T-helper 2 cell treated with Interferon-gamma antibody and Interleukin-4, amounts not matched to agents 5 μg/mL and 100 μg/mL, for 36 hours (primary cell): ENCODE data around the gene AATF.
A peak's percentile ranks its signal among the peaks of the same experiment; 100 is the strongest.

Experiments used
- DNase-seq: peaks from one replicate; pipeline ENCODE4 v3.0.0; 2021; ENCODE audit warnings: low spot score
- H3K27ac Mint-ChIP-seq: one replicate; pipeline ENCODE4 v1.8.0; 2021; ENCODE audit warnings: mild to moderate bottlenecking, mixed read lengths
- H3K27me3 Mint-ChIP-seq: one replicate; pipeline ENCODE4 v1.8.0; 2021; ENCODE audit warnings: low read depth, mixed read lengths
- H3K36me3 Mint-ChIP-seq: one replicate; pipeline ENCODE4 v1.8.0; 2021; ENCODE audit warnings: low read depth, mixed read lengths
- H3K4me1 Mint-ChIP-seq: one replicate; pipeline ENCODE4 v1.8.0; 2021; ENCODE audit warnings: low read depth, mixed read lengths
- H3K4me3 Mint-ChIP-seq: one replicate; pipeline ENCODE4 v1.8.0; 2022; ENCODE audit warnings: mild to moderate bottlenecking, moderate library complexity, mixed read lengths
- H3K9me3 Mint-ChIP-seq: one replicate; pipeline ENCODE4 v1.8.0; 2021; ENCODE audit warnings: mixed read lengths

AATF gene

DNA sequence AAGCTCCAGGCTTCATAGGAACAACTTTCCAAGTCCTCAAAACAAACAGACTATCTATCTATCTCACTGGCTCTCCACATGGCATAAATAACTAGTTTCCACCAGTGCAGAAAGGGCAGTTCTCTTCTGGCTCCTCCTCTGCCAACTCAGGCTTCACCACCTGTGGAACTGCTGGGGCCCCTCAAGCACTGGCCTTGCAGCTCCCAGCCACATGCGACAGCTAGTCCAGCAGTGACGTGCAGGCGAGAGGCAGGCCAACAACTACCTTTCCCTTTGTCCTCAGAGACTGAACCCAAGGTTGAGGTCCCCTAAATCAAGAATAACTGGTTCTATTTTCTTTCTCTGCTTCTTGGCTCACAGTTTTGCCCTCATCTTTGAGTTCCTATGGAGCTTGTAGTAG, 137.6 kb downstream of the AATF start:
- Mint-ChIP-seq H3K36me3 (peaks cover 9% of the 10 kb centered on the region), H3K27me3 (no peaks in the 10 kb centered on the region), H3K27ac (no peak overlapping the region), H3K9me3 (no peaks in the 10 kb centered on the region), H3K4me3 (no peak overlapping the region), H3K4me1 (peaks cover 45% of the 10 kb centered on the region)
- DNase-seq, result no peak

DNA sequence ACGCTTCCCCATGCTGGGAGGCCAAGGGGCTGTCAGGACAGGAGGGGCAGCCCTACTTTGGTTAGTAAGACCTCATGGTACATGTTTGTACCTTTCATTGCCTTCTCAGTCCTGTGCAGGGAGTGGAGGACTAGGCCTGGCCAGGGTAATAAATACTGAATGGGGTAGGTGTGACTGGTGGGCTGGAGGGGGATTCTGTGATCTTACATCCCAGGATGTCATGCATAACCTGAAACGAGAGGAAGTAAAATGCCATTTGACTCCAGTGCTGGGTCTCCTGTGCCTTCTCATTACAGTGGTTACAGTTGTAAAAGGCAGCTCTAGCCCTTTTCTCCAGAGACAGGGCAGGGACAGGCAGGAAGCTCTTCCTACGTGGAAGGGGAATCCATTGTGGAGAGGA, 138.2 kb downstream of the AATF start:
- Mint-ChIP-seq H3K4me1 (peaks cover 40% of the 10 kb centered on the region), H3K9me3 (no peaks in the 10 kb centered on the region), H3K4me3 (no peak overlapping the region), H3K27ac (no peak overlapping the region), H3K36me3 (peaks cover 9% of the 10 kb centered on the region), H3K27me3 (no peaks in the 10 kb centered on the region)
- no peak for DNase-seq

DNA sequence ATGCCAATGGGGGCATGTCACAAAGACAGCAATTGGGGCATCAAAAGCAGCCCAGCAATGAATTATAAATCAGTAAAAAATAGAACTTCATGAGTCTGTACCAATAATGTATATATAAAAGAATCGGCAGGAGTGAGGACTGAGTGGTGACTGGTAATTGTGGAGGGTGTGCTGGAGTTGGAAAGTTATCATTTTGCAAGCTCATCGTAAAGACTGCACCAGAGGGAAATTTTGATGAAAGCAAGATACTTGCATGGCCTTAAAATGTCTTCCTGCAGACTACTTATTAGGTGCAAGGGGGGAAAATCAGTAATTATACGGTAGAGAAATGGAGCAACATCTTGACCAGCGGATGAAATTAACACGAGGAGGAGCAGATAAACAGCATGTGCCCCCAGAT, 138.9 kb downstream of the AATF start:
- Mint-ChIP-seq H3K4me3 (peak overlapping the region; percentile 2), H3K27ac (peak overlapping the region; percentile 37), H3K9me3 (no peaks in the 10 kb centered on the region), H3K4me1 (peaks cover 42% of the 10 kb centered on the region), H3K36me3 (peaks cover 9% of the 10 kb centered on the region), H3K27me3 (no peaks in the 10 kb centered on the region)
- no peak for DNase-seq

DNA sequence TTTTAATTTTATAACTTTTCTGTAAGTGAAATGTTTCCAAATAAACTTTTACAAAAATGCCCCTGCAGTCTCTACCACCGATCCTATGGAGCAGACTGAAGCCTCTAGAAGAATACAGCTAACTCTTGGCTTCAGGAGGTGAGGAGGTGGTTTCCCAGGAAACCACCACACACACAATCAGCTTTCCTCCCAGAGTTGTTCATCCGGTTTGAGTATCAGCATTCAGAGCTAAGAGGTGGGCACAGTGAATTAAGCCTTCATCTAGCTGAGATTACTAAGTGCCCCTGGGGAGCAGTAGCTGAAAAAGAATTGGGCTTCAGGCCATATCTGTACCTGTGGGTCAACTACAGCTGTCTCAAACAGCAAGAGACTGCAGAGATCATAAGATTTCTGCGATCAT, 139.7 kb downstream of the AATF start:
- Mint-ChIP-seq H3K4me3 (peak overlapping the region; percentile 69), H3K27ac (peak overlapping the region; percentile 7), H3K27me3 (no peaks in the 10 kb centered on the region), H3K9me3 (no peaks in the 10 kb centered on the region), H3K36me3 (peaks cover 12% of the 10 kb centered on the region), H3K4me1 (peaks cover 42% of the 10 kb centered on the region)
- DNase-seq, result peak; percentile 17

DNA sequence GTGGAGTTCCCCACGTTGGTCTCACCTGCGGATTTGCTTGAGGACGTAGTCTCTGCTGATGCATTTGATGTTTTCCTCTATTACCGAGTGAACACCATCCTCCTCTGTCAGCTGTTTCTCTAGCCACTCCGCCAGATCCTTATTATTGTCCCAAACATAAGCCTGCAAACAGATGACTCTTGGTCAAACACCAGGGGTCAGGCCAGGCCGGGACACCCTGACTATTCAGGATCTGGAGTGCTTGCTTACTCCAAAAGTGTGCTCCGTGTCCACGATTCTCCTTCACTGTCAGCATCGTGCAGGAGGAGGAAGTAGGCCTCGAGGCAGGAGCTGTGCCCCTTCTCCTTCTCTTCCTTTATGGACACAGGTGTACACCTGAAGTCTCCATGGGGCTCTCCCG, 140.2 kb downstream of the AATF start:
- DNase-seq, result no peak
- H3K27ac Mint-ChIP-seq, result peak overlapping the region; percentile 92
- no peaks in the 10 kb centered on the region for H3K27me3 Mint-ChIP-seq
- peaks cover 12% of the 10 kb centered on the region for H3K36me3 Mint-ChIP-seq
- H3K4me3 Mint-ChIP-seq, result peak overlapping the region; percentile 69
- H3K4me1 Mint-ChIP-seq, result peaks cover 42% of the 10 kb centered on the region
- no peaks in the 10 kb centered on the region for H3K9me3 Mint-ChIP-seq

DNA sequence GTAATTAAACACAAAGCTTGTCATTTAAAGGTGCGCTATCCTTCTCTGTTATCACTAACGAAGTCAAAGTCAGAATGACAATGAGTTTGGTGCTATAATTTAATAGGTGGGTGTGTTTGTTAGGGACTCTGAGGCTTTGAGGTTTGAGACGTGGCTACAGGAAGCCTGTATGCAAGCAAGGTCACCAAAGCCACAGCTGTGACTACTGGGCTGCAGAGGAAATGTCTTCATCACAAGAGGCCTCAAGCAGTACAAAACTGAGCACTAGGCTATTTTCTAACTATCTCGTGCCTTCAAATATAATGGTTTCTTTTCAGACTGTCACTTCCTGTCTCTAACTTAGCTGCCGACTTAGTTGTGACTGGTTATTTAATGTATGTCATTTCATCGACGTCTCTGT, 141.2 kb downstream of the AATF start:
- H3K27ac Mint-ChIP-seq, result peak overlapping the region; percentile 92
- DNase-seq, result peak; percentile 49
- H3K27me3 Mint-ChIP-seq, result no peaks in the 10 kb centered on the region
- H3K4me3 Mint-ChIP-seq, result peak overlapping the region; percentile 69
- H3K9me3 Mint-ChIP-seq, result no peaks in the 10 kb centered on the region
- H3K36me3 Mint-ChIP-seq, result peaks cover 14% of the 10 kb centered on the region
- peaks cover 46% of the 10 kb centered on the region for H3K4me1 Mint-ChIP-seq

DNA sequence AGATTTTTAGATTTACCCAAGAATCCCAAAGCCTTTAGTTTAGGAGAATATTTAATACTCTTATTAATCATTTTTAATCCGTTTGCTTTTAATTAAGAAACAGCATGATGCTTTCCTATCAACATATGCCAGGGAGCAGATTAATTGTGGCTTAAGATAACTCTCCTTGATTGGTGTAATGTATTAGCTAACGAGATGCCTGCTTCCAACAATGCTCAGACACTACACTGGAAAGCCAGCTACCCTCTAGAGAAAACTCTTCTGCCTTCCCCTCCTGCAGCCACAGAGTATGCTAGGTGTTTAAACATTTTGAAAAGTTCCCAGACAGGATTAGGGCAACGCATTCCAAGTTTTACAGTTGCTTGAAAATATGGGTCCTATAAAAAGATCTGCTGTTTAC, 142.2 kb downstream of the AATF start:
- peak overlapping the region; percentile 69 for H3K4me3 Mint-ChIP-seq
- H3K36me3 Mint-ChIP-seq, result peaks cover 17% of the 10 kb centered on the region

DNA sequence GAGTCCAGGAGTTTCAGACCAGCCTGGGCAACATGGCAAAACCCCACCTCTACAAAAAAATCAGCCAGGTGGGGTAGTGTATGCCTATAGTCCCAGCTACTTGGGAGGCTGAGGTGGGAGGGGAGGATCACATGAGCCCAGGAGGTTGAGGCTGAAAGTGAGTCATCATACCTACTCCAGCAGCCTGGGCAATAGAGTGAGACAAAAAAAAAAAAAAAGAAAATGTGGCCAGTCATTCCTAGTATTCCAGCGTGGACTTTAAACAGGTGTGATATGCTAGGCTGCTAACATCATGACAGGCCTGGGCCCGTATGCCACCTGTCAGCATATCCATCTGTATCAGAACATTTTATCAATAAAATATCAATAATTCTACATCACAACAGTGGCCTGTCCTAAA, 143.3 kb downstream of the AATF start:
- H3K4me3 Mint-ChIP-seq, result no peak overlapping the region
- H3K36me3 Mint-ChIP-seq, result peaks cover 26% of the 10 kb centered on the region
- DNase-seq, result peak; percentile 7
- H3K27me3 Mint-ChIP-seq, result no peaks in the 10 kb centered on the region
- no peak overlapping the region for H3K27ac Mint-ChIP-seq
- H3K4me1 Mint-ChIP-seq, result peaks cover 46% of the 10 kb centered on the region
- H3K9me3 Mint-ChIP-seq, result no peaks in the 10 kb centered on the region

More for the DNA sequence above, 142.2 kb downstream of the AATF start:
- H3K4me1 Mint-ChIP-seq, result peaks cover 46% of the 10 kb centered on the region
- H3K9me3 Mint-ChIP-seq, result no peaks in the 10 kb centered on the region
- DNase-seq, result no peak
- no peaks in the 10 kb centered on the region for H3K27me3 Mint-ChIP-seq
- H3K27ac Mint-ChIP-seq, result peak overlapping the region; percentile 92

DNA sequence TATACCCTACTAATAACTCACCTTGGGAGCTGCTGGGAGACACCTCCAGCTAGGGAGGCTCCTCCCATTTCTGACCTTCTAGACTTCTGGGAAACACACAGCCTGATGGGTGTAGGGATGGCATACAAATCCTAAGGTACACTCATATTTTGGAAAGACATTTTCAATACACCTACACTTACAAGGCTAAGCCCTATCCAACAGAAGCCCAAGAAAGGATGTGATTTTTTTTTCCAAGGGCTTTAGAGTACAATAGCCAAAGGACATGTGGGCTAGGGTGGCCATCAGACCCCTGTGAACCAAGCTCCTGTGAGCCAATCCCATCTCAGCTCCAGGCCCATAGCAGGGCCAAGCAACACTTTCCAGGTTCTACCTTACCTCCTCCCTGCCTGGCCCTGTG, 143.9 kb downstream of the AATF start:
- DNase-seq, result no peak
- peaks cover 27% of the 10 kb centered on the region for H3K36me3 Mint-ChIP-seq
- no peaks in the 10 kb centered on the region for H3K9me3 Mint-ChIP-seq
- no peaks in the 10 kb centered on the region for H3K27me3 Mint-ChIP-seq
- H3K4me1 Mint-ChIP-seq, result peaks cover 41% of the 10 kb centered on the region
- H3K27ac Mint-ChIP-seq, result no peak overlapping the region
- H3K4me3 Mint-ChIP-seq, result no peak overlapping the region

DNA sequence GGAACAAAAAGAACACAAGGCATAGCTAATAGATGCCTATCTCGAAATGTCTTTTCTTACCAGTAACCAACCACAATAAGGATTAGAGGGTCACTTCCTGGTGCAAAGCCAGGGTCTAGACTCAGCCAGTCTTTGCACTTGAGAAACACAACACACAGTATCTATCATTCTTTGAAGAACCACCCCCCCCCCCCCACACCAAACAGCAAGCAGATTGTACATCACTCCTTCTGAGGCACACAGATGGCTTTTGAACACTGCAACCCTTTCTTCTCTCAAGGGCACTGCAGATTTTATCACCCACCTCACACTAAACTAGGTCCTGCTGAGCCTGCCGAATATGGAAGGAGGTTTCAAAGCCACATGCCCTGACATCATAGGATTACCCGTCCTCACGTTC, 145.6 kb downstream of the AATF start:
- no peak for DNase-seq
- Mint-ChIP-seq H3K4me3 (no peak overlapping the region), H3K27me3 (no peaks in the 10 kb centered on the region), H3K36me3 (peaks cover 28% of the 10 kb centered on the region), H3K9me3 (no peaks in the 10 kb centered on the region), H3K4me1 (peaks cover 27% of the 10 kb centered on the region), H3K27ac (peak overlapping the region; percentile 26)

DNA sequence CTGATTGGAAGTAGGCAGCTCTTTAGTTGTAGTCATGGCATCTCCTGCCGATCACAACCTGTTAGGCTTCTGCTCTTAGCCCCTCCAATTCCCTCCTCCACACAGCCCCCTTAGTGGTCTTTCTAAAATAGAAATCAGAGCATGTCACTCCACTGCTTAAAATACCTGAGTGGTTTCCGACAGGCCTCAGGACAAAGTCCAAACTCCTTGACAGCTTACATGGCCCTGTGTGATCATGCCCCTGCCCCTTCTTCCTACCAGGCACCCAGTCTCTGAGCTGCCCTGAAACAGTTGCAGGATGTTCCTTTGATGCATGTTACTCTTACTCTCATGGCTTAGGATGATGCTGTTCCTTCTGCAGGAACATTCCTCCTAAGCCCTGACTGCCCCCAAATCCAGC, 147.3 kb downstream of the AATF start:
- H3K36me3 Mint-ChIP-seq, result peaks cover 22% of the 10 kb centered on the region

DNA sequence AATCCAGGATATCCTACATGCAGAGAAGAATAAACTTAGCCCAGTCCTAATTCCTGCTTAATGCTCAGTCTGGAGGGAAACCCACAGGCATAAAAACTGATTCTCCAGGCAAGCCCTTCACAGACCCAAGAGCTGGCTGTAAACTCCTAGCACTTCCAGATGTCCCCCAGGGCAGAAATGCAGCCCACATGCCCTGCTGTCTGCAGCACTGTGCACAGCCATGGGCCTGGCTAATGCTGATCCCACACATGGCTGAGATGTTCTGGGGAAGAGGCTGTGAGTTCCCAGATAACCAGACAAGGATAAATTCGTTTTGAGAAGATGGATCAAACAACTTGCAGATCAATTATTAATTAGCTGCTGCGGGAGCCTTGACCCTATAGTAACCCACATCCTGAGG, 148.4 kb downstream of the AATF start:
- Mint-ChIP-seq H3K9me3 (no peaks in the 10 kb centered on the region), H3K36me3 (peaks cover 24% of the 10 kb centered on the region), H3K27me3 (no peaks in the 10 kb centered on the region), H3K27ac (no peak overlapping the region), H3K4me1 (peaks cover 6% of the 10 kb centered on the region), H3K4me3 (no peak overlapping the region)
- no peak for DNase-seq

More for the DNA sequence above, 147.3 kb downstream of the AATF start:
- Mint-ChIP-seq H3K4me3 (no peak overlapping the region), H3K4me1 (peaks cover 10% of the 10 kb centered on the region), H3K9me3 (no peaks in the 10 kb centered on the region), H3K27ac (no peak overlapping the region), H3K27me3 (no peaks in the 10 kb centered on the region)
- no peak for DNase-seq

DNA sequence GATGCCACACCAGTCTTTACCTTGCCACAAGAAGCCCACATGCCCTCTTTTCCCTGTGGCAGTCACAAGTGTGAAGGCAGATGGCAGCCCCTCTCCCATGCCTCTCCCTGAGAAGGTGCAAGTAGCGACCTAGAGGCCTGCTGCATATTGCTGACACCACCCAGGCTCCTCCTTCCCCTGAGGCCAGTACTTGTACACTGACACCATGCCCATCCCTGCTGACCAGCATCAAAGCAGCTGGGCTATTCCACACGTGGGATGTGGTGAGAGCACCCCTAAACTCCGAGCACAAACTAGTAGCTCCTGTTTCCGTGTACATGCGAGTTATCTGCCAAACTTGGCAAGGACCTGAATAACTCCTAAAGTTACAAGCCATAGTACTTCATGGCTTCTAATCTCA, 149.4 kb downstream of the AATF start:
- Mint-ChIP-seq H3K9me3 (no peaks in the 10 kb centered on the region), H3K27ac (no peak overlapping the region), H3K36me3 (peaks cover 22% of the 10 kb centered on the region), H3K27me3 (no peaks in the 10 kb centered on the region), H3K4me3 (no peak overlapping the region), H3K4me1 (peaks cover 6% of the 10 kb centered on the region)
- no peak for DNase-seq

DNA sequence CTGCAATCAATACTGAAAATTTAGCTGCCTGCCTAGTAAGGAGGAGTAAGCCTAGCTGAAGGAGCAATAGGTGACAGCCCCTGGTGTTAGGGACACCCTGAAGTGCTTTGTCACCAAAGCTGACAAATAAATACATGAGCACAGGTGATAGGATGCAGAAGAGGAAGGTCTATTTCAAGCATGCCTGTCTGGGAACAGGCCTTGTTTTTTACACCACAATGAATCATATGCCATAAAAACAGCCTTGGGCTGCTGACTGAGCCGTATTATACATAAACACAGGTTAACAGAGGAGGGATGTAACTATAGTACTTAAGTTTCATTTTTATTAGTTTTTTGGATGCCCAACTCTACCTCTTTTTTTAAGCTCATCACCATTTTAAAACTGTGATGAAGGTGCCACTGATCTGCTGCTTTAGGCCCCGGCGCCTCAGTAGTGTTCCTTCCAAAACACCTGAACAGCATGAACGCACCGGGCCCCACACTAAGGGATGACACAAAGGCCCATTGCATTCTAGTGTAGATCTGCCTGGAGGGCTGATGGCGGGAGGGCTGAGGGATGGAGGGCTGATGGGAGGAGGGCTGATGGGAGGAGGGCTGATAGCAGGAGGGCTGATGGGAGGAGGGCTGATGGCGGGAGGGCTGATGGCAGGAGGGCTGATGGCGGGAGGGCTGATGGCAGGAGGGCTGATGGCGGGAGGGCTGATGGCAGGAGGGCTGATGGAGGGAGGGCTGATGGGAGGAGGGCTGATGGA, 150.3 kb downstream of the AATF start:
- H3K27me3 Mint-ChIP-seq, result no peaks in the 10 kb centered on the region
- DNase-seq, result no peak
- H3K27ac Mint-ChIP-seq, result no peak overlapping the region
- peaks cover 6% of the 10 kb centered on the region for H3K4me1 Mint-ChIP-seq
- H3K9me3 Mint-ChIP-seq, result no peaks in the 10 kb centered on the region
- H3K4me3 Mint-ChIP-seq, result no peak overlapping the region
- H3K36me3 Mint-ChIP-seq, result peaks cover 24% of the 10 kb centered on the region

DNA sequence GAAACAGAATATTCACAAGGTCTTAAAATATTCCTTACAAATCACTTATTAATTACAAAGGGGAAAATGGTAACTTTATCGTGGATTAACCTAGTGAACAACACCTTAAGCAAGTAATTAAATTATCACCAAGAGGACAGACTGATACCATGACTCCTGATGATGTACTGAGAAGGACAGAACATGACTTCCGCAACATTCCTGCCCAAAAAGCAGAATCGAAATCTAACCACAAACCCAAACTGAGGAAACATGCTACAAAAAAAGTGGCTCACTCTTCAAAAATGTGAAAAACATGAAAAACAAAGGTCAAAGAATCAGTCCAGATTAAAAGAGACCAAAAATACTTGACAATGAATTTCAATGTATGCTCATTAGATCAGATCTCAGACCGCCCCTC, 151.5 kb downstream of the AATF start:
- no peak overlapping the region for H3K4me3 Mint-ChIP-seq

More for the DNA sequence above, 151.5 kb downstream of the AATF start:
- Mint-ChIP-seq H3K4me1 (peaks cover 2% of the 10 kb centered on the region), H3K27ac (no peak overlapping the region), H3K9me3 (no peaks in the 10 kb centered on the region), H3K27me3 (no peaks in the 10 kb centered on the region), H3K36me3 (peaks cover 22% of the 10 kb centered on the region)
- DNase-seq, result no peak
